Astrocyte (in vitro differentiated cells and primary cell): ENCODE data around the gene DNAJC24. TPM values are rescaled to one million over a fixed set of nuclear protein-coding genes. Genes with fewer than 3 reads are reported as not detected.

Experiments
- DNase-seq: peaks from one replicate; pipeline ENCODE4 v3.0.0-alpha.2; 2010; ENCODE audit warnings: low read depth
- FAIRE-seq: peaks from 2 replicates; lab custom pipeline; 2011; peaks lifted over from hg19 to GRCh38; lab: Jason Lieb, UNC
- H2AFZ ChIP-seq: 2 replicates; pipeline ENCODE4 v1.6.0; 2012; ENCODE audit warnings: low read depth, low read length, inconsistent platforms
- H3K27ac ChIP-seq: 2 replicates; pipeline ENCODE4 v1.5.1; 2011; ENCODE audit warnings: low read depth, low read length, inconsistent platforms
- H3K27me3 ChIP-seq: 2 replicates; pipeline ENCODE4 v1.6.0; 2011; ENCODE audit warnings: low read length, inconsistent platforms; ENCODE audit not compliant: insufficient read depth
- H3K36me3 ChIP-seq: 2 replicates; pipeline ENCODE4 v1.5.1; 2011; ENCODE audit warnings: low read length, inconsistent platforms; ENCODE audit not compliant: insufficient read depth
- H3K4me1 ChIP-seq: 2 replicates; pipeline ENCODE4 v1.5.1; 2011; ENCODE audit warnings: low read length, inconsistent platforms; ENCODE audit not compliant: insufficient read depth
- H3K4me2 ChIP-seq: 2 replicates; pipeline ENCODE4 v1.6.0; 2012; ENCODE audit warnings: low read length, inconsistent platforms
- H3K4me3 ChIP-seq: 2 replicates; pipeline ENCODE4 v1.5.1; 2011; ENCODE audit warnings: low read depth, mild to moderate bottlenecking, low read length, inconsistent platforms; ENCODE audit not compliant: insufficient read depth
- H3K79me2 ChIP-seq: 2 replicates; pipeline ENCODE4 v1.6.0; 2012; ENCODE audit warnings: mild to moderate bottlenecking, low read length, inconsistent platforms; ENCODE audit not compliant: insufficient read depth
- H3K9ac ChIP-seq: 2 replicates; pipeline ENCODE4 v1.6.0; 2012; ENCODE audit warnings: mild to moderate bottlenecking, low read length, inconsistent platforms
- H3K9me3 ChIP-seq: 2 replicates; pipeline ENCODE4 v1.5.1; 2012; ENCODE audit warnings: low read depth, mild to moderate bottlenecking, low read length, inconsistent platforms; ENCODE audit not compliant: insufficient read depth
- H4K20me1 ChIP-seq: 2 replicates; pipeline ENCODE4 v1.6.0; 2012; ENCODE audit warnings: low read length, inconsistent platforms; ENCODE audit not compliant: insufficient read depth
- H3K27ac Mint-ChIP-seq: one replicate; pipeline ENCODE4 v1.8.0; 2021; ENCODE audit warnings: mild to moderate bottlenecking, mixed read lengths; ENCODE audit not compliant: unreplicated experiment
- H3K27me3 Mint-ChIP-seq: one replicate; pipeline ENCODE4 v1.8.0; 2021; ENCODE audit warnings: low read depth, mixed read lengths; ENCODE audit not compliant: unreplicated experiment
- H3K36me3 Mint-ChIP-seq: one replicate; pipeline ENCODE4 v1.8.0; 2021; ENCODE audit warnings: low read depth, mixed read lengths; ENCODE audit not compliant: unreplicated experiment
- H3K4me1 Mint-ChIP-seq: one replicate; pipeline ENCODE4 v1.8.0; 2021; ENCODE audit warnings: low read depth, mixed read lengths; ENCODE audit not compliant: unreplicated experiment
- H3K4me3 Mint-ChIP-seq: one replicate; pipeline ENCODE4 v1.8.0; 2021; ENCODE audit warnings: mild to moderate bottlenecking, moderate library complexity, mixed read lengths; ENCODE audit not compliant: unreplicated experiment
- H3K9me3 Mint-ChIP-seq: one replicate; pipeline ENCODE4 v1.8.0; 2021; ENCODE audit warnings: mild to moderate bottlenecking, mixed read lengths; ENCODE audit not compliant: unreplicated experiment
- CTCF ChIP-seq: IDR thresholded peaks from 2 replicates; pipeline ENCODE4 v1.5.1; 2011; ENCODE audit warnings: low read depth, mild to moderate bottlenecking, inconsistent platforms, low read length, moderate library complexity; ENCODE audit not compliant: insufficient read depth
- EZH2 ChIP-seq: IDR thresholded peaks from 2 replicates; pipeline ENCODE4 v1.6.1; 2012; ENCODE audit warnings: mild to moderate bottlenecking, low read length, inconsistent platforms; ENCODE audit not compliant: insufficient read depth
- total RNA-seq: library from RNA; stranded (reverse); gene quantifications from 2 replicates; pipeline ENCODE4 v1.2.1, GENCODE V29; 2021

The DNAJC24 gene
- total RNA-seq, 1 donor from 2014 or later = 23.1 TPM

DNA sequence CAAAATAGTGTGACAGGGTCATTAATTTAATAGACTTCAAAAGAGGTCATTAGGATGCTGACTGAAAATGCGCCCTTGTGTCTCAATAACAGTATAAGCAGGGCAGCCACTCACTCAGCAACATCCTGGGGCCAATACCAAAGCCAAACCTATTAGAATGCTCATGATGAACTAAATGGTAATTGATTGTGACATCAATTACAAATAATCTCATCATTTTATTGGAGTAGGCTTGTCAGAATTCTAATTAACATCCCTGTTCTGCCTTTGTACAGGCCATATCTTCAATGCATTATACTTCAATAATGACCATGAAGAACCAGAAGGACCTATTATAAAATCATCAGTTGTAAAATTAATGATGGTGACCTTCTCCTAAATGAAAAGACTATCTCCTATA, 64.2 kb downstream of the DNAJC24 start:
- Histone ChIP-seq H3K4me2 (no peak overlapping the region), H2AFZ (no peak overlapping the region), H3K27ac (no peak overlapping the region), H3K79me2 (no peaks in the 10 kb centered on the region), H3K27me3 (no peaks in the 10 kb centered on the region), H3K4me3 (no peak overlapping the region), H3K9ac (no peak overlapping the region), H3K4me1 (no peaks in the 10 kb centered on the region), H4K20me1 (no peaks in the 10 kb centered on the region), H3K9me3 (no peaks in the 10 kb centered on the region), H3K36me3 (no peaks in the 10 kb centered on the region)
- Mint-ChIP-seq H3K4me1 (peaks cover 5% of the 10 kb centered on the region), H3K9me3 (no peaks in the 10 kb centered on the region), H3K27me3 (no peaks in the 10 kb centered on the region), H3K27ac (no peak overlapping the region), H3K4me3 (no peak overlapping the region), H3K36me3 (peaks cover 2% of the 10 kb centered on the region)
- no peak for DNase-seq
- TF ChIP-seq EZH2 (no peak), CTCF (no peak)
- no peak for FAIRE-seq

DNA sequence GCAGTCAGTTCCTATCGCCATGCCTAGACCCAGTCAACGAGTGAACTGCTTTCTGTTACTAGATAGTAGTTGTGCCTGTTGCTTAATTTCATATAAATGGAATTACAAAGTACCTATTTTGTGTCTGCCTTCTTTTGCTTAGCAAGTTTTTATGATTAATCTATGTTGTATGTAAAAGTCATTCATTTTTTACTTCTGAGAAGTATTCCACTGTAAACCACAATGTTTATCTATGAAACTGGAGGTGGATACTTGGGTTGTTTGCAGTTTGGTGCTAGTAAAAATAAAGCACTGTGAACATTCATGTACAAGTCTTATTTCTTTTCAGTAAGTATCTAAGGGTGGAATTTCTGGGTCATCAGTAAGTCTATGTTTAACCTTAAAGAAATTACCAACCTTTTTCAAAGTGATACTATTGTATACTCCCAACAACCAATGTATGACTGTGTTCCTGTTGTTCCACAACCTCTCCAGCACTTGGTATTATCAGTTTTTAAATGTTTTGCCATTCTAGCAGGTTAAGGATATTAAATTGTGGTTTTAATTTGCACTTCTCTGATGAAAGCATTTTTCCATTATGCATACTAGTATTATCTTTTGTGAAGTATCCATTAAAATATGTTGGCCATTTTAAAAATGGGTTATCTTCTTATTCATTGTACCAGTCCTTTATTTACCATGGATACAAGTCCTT, 68.2 kb downstream of the DNAJC24 start:
- Histone ChIP-seq H3K4me2 (peak overlapping the region; percentile 5), H3K36me3 (no peaks in the 10 kb centered on the region), H3K9me3 (no peaks in the 10 kb centered on the region), H4K20me1 (no peaks in the 10 kb centered on the region), H3K27ac (peak overlapping the region; percentile 67), H2AFZ (no peak overlapping the region), H3K27me3 (no peaks in the 10 kb centered on the region), H3K79me2 (no peaks in the 10 kb centered on the region), H3K4me1 (no peaks in the 10 kb centered on the region), H3K9ac (no peak overlapping the region), H3K4me3 (no peak overlapping the region)
- Mint-ChIP-seq H3K27ac (no peak overlapping the region), H3K4me3 (no peak overlapping the region), H3K4me1 (peaks cover 5% of the 10 kb centered on the region), H3K9me3 (no peaks in the 10 kb centered on the region), H3K36me3 (no peaks in the 10 kb centered on the region), H3K27me3 (no peaks in the 10 kb centered on the region)
- TF ChIP-seq CTCF (no peak), EZH2 (no peak)
- DNase-seq (peak; percentile 81), FAIRE-seq (peak; percentile 68)

DNA sequence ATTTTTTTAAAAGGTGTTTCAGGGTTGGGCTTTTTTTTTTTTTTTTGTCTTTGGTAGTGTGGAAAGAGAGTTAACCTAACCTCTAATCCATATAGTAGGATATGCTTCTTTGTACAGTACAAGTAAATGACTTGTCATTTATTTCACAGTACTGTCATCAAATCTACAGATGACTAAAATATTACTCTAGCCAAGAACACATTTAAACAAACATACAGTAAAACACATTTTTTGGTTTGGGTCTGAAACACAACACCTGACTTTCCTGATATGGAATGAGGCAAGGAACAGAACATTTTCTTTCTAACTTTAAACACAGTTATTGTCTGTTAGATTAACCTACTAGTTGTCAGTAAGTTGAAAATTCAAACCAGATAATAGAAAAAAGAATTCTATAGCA, 71.6 kb downstream of the DNAJC24 start:
- Histone ChIP-seq H3K36me3 (no peaks in the 10 kb centered on the region), H3K9ac (no peak overlapping the region), H4K20me1 (no peaks in the 10 kb centered on the region), H3K79me2 (no peaks in the 10 kb centered on the region), H3K4me2 (no peak overlapping the region), H3K27ac (no peak overlapping the region), H2AFZ (no peak overlapping the region), H3K27me3 (no peaks in the 10 kb centered on the region), H3K9me3 (no peaks in the 10 kb centered on the region), H3K4me1 (no peaks in the 10 kb centered on the region), H3K4me3 (no peak overlapping the region)
- Mint-ChIP-seq H3K36me3 (no peaks in the 10 kb centered on the region), H3K4me3 (no peak overlapping the region), H3K27me3 (no peaks in the 10 kb centered on the region), H3K9me3 (no peaks in the 10 kb centered on the region), H3K27ac (no peak overlapping the region), H3K4me1 (peaks cover 7% of the 10 kb centered on the region)
- TF ChIP-seq CTCF (no peak), EZH2 (no peak)
- no peak for FAIRE-seq
- DNase-seq = no peak
